Measurements from ENCODE around the gene MAP3K3.

The MAP3K3 gene

DNA sequence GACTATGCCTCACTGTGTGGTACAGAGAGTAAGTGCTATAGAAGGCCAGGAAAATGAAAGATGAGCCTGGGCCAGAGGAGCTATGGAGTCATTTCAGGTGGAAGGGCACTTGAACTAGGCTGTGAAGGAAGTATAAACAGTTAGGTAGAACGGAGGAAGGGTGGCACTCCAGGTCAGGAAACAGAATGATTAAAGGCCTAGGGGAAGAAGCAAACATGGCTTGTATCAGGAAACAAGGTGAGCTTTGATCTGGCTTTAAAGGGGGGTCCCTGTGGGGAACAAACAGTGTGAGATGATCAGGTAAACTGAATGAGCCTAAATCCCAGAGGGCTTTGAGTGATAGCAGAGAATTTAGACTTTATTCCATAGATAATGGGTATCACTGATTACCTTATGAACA, 16.9 kb downstream of the MAP3K3 start:
- H3K27ac ChIP-seq (ENCODE audit: extremely low read depth, low read depth, low read length), result no peak overlapping the region
- H3K4me1 ChIP-seq (ENCODE audit: control insufficient read depth, insufficient read depth, low read length), result no peaks in the 10 kb centered on the region
- H3K4me3 ChIP-seq (ENCODE audit: low read depth, low read length), result no peak overlapping the region
- ChIA-PET POLR2A (interaction anchor here (0.6 to 1.8 kb wide), 3 partner anchors 17 to 32 kb away, joined by 3 to 5 read pairs (median 3); partner anchors contain the start of gene MAP3K3), CTCF (interaction anchor here (0.6 to 1.2 kb wide), 2 partner anchors 27 to 390 kb away, joined by 3 read pairs; no protein-coding TSS in a partner anchor)
- H3K36me3 ChIP-seq (ENCODE audit: control insufficient read depth in 2 of 2, insufficient read depth in 1 of 2, low read length in 2 of 2), result peaks cover 23 to 65% of the 10 kb centered on the region in 2 experiments
- H3K9me3 ChIP-seq (ENCODE audit: control insufficient read depth, insufficient read depth, low read depth, low read length), result no peaks in the 10 kb centered on the region
- TF ChIP-seq SCRT2 (tag by site-specific recombination; IDR thresholded peaks at IDR 0.05), result no peak
- TF ChIP-seq ZNF747 (tag by site-specific recombination; IDR thresholded peaks at IDR 0.05), result no peak
- TF ChIP-seq KLF7 (tag by site-specific recombination; IDR thresholded peaks at IDR 0.05; ENCODE audit: borderline replicate concordance), result no peak
- TF ChIP-seq, protein P1, sequence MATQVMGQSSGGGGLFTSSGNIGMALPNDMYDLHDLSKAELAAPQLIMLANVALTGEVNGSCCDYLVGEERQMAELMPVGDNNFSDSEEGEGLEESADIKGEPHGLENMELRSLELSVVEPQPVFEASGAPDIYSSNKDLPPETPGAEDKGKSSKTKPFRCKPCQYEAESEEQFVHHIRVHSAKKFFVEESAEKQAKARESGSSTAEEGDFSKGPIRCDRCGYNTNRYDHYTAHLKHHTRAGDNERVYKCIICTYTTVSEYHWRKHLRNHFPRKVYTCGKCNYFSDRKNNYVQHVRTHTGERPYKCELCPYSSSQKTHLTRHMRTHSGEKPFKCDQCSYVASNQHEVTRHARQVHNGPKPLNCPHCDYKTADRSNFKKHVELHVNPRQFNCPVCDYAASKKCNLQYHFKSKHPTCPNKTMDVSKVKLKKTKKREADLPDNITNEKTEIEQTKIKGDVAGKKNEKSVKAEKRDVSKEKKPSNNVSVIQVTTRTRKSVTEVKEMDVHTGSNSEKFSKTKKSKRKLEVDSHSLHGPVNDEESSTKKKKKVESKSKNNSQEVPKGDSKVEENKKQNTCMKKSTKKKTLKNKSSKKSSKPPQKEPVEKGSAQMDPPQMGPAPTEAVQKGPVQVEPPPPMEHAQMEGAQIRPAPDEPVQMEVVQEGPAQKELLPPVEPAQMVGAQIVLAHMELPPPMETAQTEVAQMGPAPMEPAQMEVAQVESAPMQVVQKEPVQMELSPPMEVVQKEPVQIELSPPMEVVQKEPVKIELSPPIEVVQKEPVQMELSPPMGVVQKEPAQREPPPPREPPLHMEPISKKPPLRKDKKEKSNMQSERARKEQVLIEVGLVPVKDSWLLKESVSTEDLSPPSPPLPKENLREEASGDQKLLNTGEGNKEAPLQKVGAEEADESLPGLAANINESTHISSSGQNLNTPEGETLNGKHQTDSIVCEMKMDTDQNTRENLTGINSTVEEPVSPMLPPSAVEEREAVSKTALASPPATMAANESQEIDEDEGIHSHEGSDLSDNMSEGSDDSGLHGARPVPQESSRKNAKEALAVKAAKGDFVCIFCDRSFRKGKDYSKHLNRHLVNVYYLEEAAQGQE (tag by site-specific recombination; IDR thresholded peaks at IDR 0.05), result no peak
- no peak for TF ChIP-seq ZNF510 (tag by site-specific recombination; IDR thresholded peaks at IDR 0.05; ENCODE audit: insufficient replicate concordance)
- no peak for TF ChIP-seq ZNF433 (tag by site-specific recombination; IDR thresholded peaks at IDR 0.05; ENCODE audit: low read depth)
- TF ChIP-seq ZBTB48 (tag by site-specific recombination; IDR thresholded peaks at IDR 0.05), result no peak

DNA sequence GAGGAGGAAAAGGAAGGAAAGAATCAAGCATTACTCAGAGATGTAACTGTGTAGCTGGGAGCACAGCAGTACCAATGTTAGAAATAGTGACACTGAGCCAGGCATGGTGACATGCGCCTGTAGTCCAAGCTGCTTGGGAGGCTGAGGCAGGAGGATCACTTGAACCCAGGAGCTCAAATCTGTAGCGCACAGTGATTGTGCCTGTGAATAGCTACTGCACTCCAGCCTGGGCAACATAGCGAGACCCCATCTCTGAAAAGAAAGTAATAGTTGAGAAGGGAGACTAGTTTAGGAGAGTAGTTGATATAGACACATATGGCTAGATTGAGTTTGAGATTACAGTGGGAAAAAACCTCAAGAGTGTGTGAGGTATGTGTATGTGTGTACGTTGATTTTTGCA, 17.8 kb downstream of the MAP3K3 start:
- H3K4me3 ChIP-seq (ENCODE audit: low read depth, low read length), result no peak overlapping the region
- no peak overlapping the region for H3K27ac ChIP-seq (ENCODE audit: extremely low read depth, low read depth, low read length)
- ChIA-PET CTCF (interaction anchor here (1.2 kb wide), 1 partner anchor 28 kb away, joined by 3 read pairs; no protein-coding TSS in a partner anchor), POLR2A (interaction anchor here (1.8 kb wide), 1 partner anchor 18 kb away, joined by 5 read pairs; the partner anchor contains the start of gene MAP3K3)
- TF ChIP-seq ZNF558 (tag by site-specific recombination; IDR thresholded peaks at IDR 0.05) (no peak), ZNF530 (tag by site-specific recombination; IDR thresholded peaks at IDR 0.05; ENCODE audit: low read depth) (no peak), ZNF121 (tag by site-specific recombination; IDR thresholded peaks at IDR 0.05) (peak; percentile 63; the same call in 1 of the 2 replicates)
- peaks cover 23 to 57% of the 10 kb centered on the region in 2 experiments for H3K36me3 ChIP-seq (ENCODE audit: control insufficient read depth in 2 of 2, insufficient read depth in 1 of 2, low read length in 2 of 2)
- H3K4me1 ChIP-seq (ENCODE audit: control insufficient read depth, insufficient read depth, low read length), result no peaks in the 10 kb centered on the region
- no peaks in the 10 kb centered on the region for H3K9me3 ChIP-seq (ENCODE audit: control insufficient read depth, insufficient read depth, low read depth, low read length)

DNA sequence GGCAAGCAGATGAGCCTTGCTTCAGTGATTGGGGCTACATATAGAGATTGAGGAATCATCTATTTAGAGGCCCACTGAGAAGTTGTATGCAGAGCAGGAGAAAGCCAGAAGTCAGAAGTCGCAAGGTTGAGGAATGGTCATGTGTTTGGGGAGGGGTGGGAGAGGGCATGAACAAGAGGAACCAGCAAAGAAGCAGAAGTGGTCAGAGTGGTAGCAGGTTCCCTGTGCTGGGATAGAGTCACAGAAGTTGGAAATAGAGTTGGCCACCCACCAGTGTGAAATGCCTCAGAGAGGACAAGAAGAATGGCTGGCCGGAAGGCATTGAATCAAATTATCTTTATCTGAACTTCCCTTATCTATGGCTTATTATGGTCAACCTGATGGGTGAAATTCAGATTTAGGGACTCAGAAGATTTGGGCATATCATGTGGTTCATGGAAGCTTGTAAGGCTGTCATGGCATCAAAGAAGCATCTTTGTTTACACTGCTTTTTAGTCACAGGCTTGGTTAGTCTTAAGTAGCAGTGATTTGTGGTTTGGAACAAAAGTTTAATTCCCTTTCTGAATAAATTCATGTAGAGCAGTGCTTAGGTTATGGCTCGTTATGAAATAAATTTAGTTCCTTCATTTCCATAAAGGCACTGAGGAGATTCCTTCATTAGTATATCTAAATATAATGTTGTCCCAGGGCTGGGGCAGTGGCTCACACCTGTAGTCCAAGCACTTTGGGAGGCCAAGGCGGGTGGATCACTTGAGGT, 19.7 kb downstream of the MAP3K3 start:
- ChIA-PET CTCF (interaction anchor here (0.7 to 0.9 kb wide), 3 partner anchors 51 to 226 kb away, joined by 3 to 5 read pairs (median 4); no protein-coding TSS in a partner anchor), POLR2A (no interaction called here)
- H3K27ac ChIP-seq (ENCODE audit: extremely low read depth, low read depth, low read length), result no peak overlapping the region
- H3K36me3 ChIP-seq (ENCODE audit: control insufficient read depth in 2 of 2, insufficient read depth in 1 of 2, low read length in 2 of 2), result peaks cover 26 to 57% of the 10 kb centered on the region in 2 experiments
- no peaks in the 10 kb centered on the region for H3K9me3 ChIP-seq (ENCODE audit: control insufficient read depth, insufficient read depth, low read depth, low read length)
- H3K4me3 ChIP-seq (ENCODE audit: low read depth, low read length), result no peak overlapping the region
- no peaks in the 10 kb centered on the region for H3K4me1 ChIP-seq (ENCODE audit: control insufficient read depth, insufficient read depth, low read length)
- no peak for TF ChIP-seq ZNF169 (tag by site-specific recombination; IDR thresholded peaks at IDR 0.05)
- TF ChIP-seq ZNF529 (tag by site-specific recombination; IDR thresholded peaks at IDR 0.05; ENCODE audit: insufficient replicate concordance), result no peak
- no peak for TF ChIP-seq ZNF548 (tag by site-specific recombination; IDR thresholded peaks at IDR 0.05)
- TF ChIP-seq, protein P2, sequence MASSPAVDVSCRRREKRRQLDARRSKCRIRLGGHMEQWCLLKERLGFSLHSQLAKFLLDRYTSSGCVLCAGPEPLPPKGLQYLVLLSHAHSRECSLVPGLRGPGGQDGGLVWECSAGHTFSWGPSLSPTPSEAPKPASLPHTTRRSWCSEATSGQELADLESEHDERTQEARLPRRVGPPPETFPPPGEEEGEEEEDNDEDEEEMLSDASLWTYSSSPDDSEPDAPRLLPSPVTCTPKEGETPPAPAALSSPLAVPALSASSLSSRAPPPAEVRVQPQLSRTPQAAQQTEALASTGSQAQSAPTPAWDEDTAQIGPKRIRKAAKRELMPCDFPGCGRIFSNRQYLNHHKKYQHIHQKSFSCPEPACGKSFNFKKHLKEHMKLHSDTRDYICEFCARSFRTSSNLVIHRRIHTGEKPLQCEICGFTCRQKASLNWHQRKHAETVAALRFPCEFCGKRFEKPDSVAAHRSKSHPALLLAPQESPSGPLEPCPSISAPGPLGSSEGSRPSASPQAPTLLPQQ (tag by site-specific recombination; IDR thresholded peaks at IDR 0.05), result no peak
- TF ChIP-seq ZNF114 (tag by site-specific recombination; IDR thresholded peaks at IDR 0.05), result no peak
- TF ChIP-seq ZNF423 (tag by site-specific recombination; IDR thresholded peaks at IDR 0.05), result no peak
- no peak for TF ChIP-seq ZNF677 (tag by site-specific recombination; IDR thresholded peaks at IDR 0.05)
- TF ChIP-seq SCRT2 (tag by site-specific recombination; IDR thresholded peaks at IDR 0.05), result no peak
- TF ChIP-seq ZNF549 (tag by site-specific recombination; IDR thresholded peaks at IDR 0.05), result no peak
- TF ChIP-seq ZFP37 (tag by site-specific recombination; IDR thresholded peaks at IDR 0.05), result no peak
- TF ChIP-seq ZNF658 (tag by site-specific recombination; IDR thresholded peaks at IDR 0.05), result no peak
- TF ChIP-seq GLIS1 (tag by site-specific recombination; IDR thresholded peaks at IDR 0.05), result no peak
- TF ChIP-seq, protein P3, sequence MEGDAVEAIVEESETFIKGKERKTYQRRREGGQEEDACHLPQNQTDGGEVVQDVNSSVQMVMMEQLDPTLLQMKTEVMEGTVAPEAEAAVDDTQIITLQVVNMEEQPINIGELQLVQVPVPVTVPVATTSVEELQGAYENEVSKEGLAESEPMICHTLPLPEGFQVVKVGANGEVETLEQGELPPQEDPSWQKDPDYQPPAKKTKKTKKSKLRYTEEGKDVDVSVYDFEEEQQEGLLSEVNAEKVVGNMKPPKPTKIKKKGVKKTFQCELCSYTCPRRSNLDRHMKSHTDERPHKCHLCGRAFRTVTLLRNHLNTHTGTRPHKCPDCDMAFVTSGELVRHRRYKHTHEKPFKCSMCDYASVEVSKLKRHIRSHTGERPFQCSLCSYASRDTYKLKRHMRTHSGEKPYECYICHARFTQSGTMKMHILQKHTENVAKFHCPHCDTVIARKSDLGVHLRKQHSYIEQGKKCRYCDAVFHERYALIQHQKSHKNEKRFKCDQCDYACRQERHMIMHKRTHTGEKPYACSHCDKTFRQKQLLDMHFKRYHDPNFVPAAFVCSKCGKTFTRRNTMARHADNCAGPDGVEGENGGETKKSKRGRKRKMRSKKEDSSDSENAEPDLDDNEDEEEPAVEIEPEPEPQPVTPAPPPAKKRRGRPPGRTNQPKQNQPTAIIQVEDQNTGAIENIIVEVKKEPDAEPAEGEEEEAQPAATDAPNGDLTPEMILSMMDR (tag by site-specific recombination; IDR thresholded peaks at IDR 0.05), result no peak
- no peak for TF ChIP-seq YY1 (tag by site-specific recombination; IDR thresholded peaks at IDR 0.05)
- no peak for TF ChIP-seq ZBTB21 (tag by site-specific recombination; IDR thresholded peaks at IDR 0.05)
- no peak for TF ChIP-seq ZNF221 (tag by site-specific recombination; IDR thresholded peaks at IDR 0.05; ENCODE audit: borderline replicate concordance)

All from HEK293 (cell line).